Inflammatory macrophage (primary cell): ENCODE data around the gene LRRK1.

Experiments used
- DNase-seq, 2 donors: peaks; one replicate each; pipeline ENCODE4 v3.0.0-alpha.2; 2020 to 2022

The LRRK1 gene

DNA sequence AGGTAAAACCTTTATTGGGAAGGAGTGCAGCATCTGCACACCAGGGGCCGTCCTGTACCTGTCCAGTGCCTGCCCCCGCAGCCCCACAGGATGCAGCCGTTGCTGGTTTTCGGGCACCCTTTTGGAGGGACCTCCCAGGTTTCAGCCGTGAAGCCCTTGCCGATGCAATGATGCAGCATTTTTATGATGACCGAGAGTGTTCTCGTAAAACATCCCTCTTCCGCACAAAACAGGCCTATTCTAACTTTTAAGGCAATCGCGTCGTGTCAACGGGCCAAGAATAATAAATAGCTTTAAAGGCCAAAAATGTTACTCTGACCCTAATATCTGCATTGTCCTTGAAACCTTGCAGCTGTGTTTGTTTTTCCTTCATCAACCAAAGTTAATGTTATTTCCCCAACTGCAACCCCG is 126.1 kb downstream of the LRRK1 start:
- DNase-seq = no peak

DNA sequence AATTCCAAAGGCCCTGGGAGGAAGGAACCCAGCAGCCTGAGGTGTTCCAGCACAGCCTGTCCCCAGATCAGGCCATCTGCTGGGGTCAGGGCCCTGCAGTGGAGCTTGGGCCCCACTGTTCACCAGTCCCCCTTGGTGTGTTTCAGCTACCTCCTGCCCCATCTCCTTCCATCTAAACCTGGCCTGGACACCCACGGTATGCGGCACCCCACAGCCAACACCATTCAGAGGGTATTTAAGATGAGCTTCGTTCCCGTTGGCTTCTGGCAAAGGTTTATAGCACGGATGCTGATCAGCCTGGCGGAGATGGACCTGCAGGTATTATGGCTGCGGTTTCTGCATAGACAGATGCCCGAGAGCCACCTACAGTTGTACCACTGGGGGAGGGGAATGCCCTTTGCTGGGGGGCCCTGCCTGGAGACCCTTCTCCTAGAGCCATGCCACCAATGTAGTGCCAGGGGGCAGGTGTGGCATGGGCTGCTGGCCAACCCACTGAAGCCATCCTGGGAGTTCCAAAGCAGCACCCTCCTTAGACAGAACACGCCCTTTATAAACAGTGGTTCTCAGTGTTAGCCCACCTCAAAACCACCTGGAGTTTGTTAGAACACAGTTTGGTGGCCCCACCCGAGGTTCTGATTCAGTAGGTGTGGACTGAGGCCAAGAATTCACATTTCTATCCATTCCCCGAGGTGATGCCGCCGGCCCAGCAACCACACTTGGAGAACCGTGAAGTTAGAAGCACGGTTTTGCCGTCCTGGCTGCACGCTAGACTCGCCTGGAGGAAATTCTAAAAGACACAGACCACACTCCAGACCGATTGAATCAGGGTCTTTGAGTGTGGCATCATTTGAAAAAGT is 126.9 kb downstream of the LRRK1 start:
- DNase-seq = no peak

DNA sequence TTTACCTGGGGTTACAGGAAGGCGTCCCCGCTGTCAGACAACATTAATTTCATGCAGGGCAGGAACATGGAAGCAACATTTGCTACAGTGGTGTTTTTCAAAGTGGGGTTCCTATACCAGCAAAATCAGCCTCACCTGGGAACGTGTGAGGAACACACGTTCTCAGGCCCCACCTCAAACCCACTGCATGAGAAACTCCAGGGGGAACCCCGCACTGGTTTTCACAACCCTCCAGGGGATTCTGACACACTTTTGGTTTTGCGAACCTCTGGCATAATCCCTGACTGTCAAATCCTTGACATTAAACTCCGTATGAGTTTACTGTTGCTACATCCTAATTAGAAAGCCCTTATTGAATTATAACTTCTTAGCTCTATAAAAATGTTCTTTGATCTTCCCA is 127.7 kb downstream of the LRRK1 start:
- no peak for DNase-seq

DNA sequence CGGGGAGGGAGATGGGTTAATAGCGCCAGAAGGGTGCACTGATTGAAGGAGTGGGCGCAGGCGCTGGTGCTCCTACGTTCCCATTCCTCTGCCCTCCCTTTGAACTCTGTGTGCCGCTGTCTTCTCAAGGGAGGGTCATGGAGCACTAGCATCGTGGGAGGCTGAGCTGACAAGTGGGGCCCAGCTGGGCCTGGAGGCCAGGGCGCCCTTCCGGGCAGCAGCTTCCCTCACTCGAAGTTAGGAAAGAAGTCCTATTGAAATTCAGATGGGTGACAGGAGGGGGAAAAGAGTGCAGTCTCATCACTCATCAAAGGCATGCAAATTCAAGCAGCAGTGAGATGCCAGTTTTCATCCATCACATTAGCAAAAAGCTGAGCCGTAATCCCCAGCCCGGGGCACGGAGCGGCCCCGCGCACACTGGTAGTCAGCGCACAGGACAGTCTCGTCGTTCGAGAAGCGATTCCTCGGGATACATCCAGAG is 128.2 kb downstream of the LRRK1 start:
- DNase-seq = no peak

DNA sequence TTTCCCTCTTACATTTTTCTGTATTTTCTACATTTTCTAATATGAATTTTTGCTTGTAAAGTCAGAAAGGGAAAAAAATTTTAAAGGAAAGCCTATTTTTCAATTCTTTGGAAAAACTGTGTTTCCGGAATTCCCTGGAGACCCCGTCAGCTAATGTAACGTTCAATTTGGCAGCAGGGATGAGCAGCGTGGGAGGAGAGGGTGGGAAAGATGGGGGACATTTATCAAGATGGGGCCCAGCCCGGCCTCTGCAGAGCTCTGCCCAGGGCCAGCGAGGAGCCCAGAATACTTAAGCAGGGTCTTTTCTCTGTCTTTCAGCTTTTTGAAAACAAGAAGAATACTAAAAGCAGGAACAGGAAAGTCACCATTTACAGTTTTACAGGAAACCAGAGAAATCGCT is 129.0 kb downstream of the LRRK1 start:
- no peak for DNase-seq

DNA sequence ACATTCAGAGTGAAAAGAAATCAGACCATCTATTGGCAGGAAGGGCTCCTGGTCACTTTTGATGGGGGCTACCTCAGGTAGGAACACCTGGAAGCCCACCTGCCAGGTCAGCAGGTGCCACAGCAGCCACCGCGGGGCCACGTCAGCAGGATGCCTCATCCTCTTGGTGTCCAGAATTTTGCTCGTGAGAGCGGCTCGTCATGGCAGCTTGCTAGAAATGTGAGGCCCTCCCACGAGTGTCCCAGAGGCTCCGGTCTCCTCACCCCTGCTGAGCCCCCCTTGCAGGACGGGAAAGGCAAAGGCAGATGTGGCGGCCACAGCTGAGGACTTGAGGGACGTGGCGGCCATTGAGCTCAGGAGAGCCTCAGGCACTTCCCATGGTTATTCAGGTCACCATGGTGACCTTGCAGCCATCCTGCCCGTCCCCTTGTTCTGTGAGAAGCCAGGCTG is 129.4 kb downstream of the LRRK1 start:
- no peak for DNase-seq

DNA sequence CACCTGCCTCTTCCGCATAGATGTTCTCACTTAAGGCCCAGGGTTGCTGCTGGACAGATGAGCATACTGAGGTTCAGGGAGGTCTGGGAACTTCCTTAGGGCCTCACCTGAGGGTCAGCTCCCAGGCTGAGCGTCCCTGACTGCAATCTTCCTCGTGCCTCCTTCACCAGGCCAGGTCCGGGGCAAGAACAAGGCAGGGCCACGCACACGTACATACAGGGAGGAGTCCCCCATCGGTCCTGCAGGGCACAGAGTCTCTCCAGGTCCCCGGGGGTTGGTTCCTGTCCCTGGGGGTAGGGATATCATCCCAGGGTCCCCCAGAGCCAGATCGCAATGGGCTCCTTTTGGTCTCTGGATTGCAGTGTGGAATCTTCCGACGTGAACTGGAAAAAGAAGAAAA is 130.1 kb downstream of the LRRK1 start:
- DNase-seq = no peak

DNA sequence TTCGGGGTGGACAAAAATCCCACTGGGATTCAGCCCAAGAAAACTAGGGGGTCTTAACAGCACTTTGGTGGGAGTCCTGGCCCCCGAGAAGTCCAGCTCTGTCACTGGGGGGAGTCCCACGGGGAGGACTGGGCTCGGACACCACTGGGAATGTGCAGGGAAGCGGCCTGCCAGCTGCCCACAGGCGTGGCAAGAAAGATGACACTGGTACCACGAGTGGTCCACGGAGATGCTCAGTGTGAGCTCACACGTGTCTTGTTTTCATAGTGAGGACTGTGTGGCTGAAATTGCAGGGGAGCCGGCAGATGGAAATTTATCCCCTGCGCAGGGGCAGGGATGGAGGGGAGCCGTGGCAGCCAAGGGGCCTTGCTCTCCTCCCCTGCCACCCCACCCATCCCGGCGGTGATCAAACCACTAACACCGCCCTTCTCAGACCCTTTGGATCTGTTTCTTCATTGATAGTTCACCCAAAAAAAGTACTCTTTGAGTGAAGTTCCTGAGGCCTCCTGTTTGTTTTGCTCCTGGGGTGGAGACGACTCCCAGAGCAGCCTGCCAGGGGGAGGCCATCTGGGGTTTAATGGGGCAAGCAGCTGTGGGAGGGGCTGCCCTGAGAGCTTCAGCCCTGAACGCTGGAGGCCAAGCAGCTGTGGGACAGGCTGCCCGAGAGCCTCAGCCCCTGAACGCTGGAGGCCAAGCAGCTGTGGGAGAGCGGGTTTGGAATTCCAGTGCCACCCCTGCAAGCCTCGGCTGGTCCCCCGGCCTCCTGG is 130.9 kb downstream of the LRRK1 start:
- DNase-seq = no peak

DNA sequence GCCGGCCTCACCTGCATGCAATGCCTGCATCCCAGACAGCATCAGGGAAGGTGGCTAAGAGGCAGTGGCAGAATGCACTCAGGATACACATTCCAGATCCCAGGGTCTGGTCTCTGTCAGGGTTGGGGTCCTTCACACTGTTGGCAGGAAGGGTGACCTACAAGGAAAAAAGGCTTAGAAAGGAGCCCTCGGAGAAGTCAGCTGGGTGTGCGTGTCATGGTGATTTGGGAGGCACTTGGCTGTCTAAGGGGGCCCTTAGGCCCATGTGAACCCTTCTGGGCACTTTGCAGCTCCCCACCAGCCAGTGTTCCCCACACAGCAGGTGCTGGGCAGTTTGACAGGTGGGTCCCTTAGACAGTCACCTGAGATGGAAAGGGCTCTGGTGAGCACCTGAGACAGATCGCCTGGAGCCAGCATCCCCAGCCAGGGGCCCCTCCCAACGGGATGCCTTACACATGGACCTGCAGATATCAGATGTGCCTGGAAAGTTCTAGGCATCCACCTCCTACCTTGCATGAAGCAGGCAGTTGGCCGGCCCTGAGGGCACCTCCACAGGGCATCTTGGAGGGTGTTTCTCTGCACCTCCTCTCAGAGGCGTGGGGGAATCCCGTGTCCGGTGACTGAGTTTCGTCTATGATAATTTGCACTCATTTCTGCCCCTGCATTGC is 131.6 kb downstream of the LRRK1 start:
- no peak for DNase-seq

DNA sequence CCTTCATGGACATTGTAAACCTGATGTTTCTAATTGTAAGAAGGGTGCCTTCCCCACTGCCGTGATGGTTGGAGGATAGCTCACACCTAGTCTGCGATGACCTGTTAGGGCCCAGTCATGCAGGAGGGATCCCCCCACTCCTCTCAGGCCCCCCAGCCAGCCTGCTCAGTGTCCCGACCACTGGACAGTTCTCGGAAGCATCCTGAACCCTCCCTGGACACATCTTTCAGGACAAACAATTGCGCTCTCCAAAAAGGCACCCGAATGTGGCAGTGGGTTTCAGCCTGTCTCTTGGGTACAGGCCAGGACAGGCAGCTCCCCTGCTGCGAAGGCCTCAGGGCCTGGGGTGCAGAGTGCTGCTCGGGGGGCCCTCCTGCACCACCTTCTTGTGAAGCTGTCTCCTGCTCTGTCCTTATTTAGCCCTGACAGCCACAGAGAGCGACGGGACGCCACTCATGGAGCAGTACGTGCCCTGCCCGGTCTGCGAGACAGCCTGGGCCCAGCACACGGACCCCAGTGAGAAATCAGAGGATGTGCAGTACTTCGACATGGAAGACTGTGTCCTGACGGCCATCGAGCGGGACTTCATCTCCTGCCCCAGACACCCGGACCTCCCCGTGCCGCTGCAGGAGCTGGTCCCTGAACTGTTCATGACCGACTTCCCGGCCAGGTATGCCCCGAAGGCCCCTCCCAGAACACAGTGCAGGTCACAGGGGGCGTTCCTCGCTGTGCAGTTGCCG is 132.3 kb downstream of the LRRK1 start:
- no peak for DNase-seq

DNA sequence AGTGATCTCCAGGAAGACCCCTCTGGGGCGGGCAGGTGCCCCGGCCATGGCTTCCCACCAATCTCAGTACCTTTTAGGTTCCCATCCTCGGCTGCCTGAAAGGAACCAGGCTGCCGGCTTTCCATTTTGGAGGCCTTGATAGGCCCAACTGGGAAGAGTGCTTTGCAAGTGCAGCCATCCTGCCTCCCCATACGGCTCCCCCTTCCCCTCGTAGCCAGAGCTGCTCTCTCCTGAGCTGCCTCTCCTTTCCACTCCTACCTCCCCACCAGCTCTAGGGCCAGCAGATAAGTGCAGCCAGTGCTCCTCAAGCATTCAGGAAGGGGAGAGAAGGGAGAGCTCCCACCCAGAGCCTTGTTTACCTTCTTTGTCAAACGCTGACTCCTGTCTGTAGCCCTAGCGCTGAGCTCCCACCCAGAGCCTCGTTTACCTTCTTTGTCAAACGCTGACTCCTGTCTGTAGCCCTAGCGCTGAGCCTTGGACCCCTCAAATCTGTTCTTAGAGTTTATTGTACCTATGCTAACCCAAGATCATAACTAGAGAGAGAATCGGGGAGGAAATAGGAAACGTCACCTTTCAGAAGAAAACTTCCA is 133.0 kb downstream of the LRRK1 start:
- DNase-seq = no peak

DNA sequence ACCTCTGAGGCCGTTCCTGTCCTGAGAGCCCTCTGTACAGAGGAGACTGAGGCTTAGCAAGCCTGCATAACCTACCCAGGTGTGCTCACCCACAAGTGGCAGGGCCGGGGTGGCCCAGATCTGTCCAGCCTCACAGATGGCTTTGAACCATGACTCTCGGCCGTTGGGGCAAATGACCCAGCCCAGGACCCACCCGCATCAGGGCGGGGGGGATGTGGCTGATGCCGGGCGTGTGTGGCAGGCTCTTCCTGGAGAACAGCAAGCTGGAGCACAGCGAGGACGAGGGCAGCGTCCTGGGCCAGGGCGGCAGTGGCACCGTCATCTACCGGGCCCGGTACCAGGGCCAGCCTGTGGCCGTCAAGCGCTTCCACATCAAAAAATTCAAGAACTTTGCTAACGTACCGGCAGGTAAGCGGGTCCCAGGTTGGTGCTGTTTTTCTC is 133.5 kb downstream of the LRRK1 start:
- DNase-seq = no peak

DNA sequence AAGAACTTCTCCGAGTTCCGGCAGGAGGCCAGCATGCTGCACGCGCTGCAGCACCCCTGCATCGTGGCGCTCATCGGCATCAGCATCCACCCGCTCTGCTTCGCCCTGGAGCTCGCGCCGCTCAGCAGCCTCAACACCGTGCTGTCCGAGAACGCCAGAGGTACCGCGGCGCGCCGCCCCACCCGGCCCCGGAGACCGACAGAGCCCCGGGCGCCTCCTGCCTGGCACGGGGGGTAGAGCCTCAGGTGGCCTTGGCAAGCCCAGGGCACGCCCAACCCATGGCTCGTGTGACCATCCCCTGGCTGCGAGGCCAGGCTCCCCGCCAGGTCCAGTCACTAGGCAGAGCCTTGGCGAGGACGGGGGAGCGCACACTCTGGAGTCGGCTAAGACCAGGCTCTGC is 134.1 kb downstream of the LRRK1 start:
- no peak for DNase-seq

DNA sequence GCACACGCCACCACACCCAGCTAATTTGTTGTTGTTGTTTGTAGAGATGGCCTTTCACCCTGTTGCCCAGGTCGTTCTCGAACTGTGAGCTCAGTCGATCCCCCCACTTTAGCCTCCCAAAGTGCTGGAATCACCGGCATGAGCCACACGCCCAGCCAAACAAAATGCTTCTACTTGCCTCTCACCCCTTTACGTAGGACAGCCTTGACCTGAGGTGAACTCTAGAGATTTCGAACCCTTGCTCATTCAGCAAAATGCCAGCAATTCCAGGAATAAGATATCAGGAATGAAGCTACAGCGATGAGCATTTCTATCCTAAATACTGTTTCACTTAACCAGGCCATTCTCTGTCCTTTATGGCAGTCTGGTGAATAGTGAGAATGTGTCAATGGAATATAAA is 135.0 kb downstream of the LRRK1 start:
- no peak for DNase-seq

DNA sequence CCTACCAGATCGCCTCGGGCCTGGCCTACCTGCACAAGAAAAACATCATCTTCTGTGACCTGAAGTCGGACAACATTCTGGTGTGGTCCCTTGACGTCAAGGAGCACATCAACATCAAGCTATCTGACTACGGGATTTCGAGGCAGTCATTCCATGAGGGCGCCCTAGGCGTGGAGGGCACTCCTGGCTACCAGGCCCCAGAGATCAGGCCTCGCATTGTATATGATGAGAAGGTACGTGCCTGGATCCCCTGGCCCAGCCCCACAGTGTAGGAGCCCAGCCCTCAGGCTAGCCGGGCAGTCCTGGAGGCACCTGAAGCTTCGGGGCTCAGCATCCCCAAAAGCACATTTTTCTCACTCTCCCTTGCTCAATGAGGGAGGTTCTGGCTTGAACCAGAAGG is 135.8 kb downstream of the LRRK1 start:
- DNase-seq = no peak

DNA sequence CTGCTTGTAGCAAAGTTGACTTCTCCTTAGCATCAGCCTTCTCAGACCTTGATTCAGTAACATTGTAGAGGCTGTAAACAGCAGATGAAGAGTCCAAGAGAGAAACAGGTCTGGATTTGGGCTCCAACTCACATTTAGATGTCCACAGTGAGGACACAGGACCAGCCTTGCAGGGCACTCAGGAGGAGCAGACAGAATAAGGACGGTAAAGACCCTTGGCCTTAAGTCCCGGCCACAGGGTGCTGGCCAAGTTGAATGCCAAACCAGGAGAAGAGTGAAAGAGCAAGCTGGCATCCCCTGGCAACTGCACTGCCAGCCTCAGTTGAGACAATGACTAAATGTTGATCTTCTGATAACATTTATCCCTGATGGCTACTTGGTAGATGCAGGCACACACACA is 136.3 kb downstream of the LRRK1 start:
- DNase-seq = no peak

DNA sequence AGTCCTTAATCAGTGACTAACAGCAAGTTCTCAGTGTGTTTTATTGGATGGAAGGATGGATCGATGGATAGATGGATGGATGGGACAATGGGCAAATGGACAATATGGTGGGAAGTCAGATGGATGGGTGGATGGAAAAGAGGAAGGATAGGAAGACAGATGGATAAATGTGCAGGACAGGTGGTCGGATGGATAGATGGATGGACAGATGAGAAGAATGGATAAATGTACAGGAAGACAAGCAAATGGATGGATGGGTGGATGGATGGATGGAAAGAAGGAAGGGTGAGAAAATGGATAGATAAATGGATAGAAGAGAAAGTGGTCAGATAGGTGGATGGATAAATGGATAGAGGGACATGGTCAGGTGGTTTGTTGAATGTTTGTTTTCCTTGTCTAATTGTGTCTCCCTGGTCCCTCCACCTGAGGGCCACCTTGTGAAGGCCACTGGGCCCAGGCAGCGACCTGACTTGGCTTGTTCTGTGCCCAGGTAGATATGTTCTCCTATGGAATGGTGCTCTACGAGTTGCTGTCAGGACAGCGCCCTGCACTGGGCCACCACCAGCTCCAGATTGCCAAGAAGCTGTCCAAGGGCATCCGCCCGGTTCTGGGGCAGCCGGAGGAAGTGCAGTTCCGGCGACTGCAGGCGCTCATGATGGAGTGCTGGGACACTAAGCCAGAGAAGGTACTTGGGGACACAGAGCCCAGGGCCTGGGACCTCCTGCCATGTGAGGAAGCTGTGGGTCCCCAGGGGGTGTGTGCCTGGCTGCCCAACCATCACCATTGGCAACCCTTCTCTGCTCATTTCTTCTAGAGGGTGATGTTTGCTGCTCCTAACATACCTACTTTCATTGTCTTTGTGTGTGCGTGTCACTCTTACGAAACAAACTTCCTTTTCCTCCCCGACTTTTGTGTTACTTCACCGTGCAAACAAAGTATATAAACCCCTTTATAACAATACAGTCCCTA is 137.5 kb downstream of the LRRK1 start:
- DNase-seq = peak in 1 of 2 donors; percentile 6

DNA sequence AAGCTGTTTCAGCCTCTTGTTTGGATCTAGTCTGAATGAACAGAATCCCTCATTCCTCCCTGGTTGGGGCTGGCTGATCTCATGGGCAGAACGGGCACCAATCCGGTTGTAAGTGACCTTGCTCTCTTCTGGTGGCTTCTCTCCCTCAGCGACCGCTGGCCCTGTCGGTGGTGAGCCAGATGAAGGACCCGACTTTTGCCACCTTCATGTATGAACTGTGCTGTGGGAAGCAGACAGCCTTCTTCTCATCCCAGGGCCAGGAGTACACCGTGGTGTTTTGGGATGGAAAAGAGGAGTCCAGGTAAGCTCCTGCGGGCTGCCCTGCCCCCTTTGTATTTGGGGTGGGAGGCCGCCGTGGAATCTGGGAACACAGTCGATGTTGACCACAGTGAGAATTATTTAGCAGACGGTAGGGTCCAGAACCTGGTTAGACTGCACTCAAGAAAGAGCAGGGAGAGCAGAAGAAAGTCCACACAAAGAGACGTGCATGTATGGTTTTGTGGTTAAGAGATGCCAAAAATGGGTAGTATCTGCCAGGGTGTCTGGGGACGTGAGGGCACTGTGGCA is 138.8 kb downstream of the LRRK1 start:
- DNase-seq = no peak

DNA sequence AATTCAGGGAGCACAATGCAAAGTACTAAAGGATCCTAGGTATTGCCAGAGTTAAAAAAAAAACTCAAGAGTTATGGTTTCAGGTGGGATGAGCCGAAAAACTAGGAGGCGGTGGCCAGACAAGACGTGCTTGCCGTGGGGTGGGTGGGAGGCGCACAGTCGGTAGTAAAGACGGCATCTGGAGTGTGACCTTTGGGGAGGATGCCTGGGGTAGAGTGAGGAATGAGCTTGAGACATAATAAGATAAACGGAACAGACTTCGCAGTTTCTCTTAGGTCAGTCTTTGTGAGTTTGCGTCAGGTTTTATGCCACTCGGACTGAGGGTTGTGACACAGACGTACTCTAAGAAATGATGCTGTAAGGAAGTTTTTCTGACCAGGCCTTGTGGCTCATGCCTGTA is 139.6 kb downstream of the LRRK1 start:
- DNase-seq = no peak
